HL-60 (cell line): ENCODE data around the gene PRKAG1.

Experiments
- DNase-seq, 2 experiments: peaks; one replicate each; pipeline ENCODE4 v3.0.0-alpha.2; 2010 to 2020; ENCODE audit warnings: low read depth in 1 of 2, low spot score in 1 of 2
- H3K27ac ChIP-seq: fragments of 250-450 bp; sonication (Bioruptor Pico); replicated peaks from 2 replicates; pipeline ENCODE4 v1.5.1; 2020; ENCODE audit warnings: mild to moderate bottlenecking, moderate library complexity
- H3K27me3 ChIP-seq: fragments of 250-450 bp; sonication (Bioruptor Pico); 2 replicates; pipeline ENCODE4 v1.5.1; 2021; ENCODE audit warnings: mild to moderate bottlenecking, moderate library complexity; ENCODE audit not compliant: insufficient read depth, poor library complexity, severe bottlenecking
- H3K4me3 ChIP-seq: replicated peaks from 2 replicates; pipeline ENCODE4 v1.5.1; 2011; ENCODE audit warnings: mild to moderate bottlenecking, control low read depth, low read length; ENCODE audit not compliant: insufficient read depth
- CTCF ChIP-seq: IDR thresholded peaks from one replicate; pipeline ENCODE4 v1.5.1; 2011; ENCODE audit warnings: low read length, control low read depth, inconsistent platforms; ENCODE audit not compliant: insufficient read depth
- GABPA ChIP-seq: IDR thresholded peaks from 2 replicates; pipeline ENCODE4 v1.6.1; 2012; ENCODE audit warnings: low read depth
- POLR2AphosphoS5 ChIP-seq: IDR thresholded peaks from 2 replicates; pipeline ENCODE4 v1.6.1; 2012; ENCODE audit warnings: low read depth
- REST ChIP-seq: IDR thresholded peaks from 2 replicates; pipeline ENCODE4 v1.6.1; 2012; ENCODE audit warnings: low read depth; ENCODE audit not compliant: insufficient replicate concordance
- SPI1 ChIP-seq: IDR thresholded peaks from 2 replicates; pipeline ENCODE4 v1.6.1; 2012; ENCODE audit warnings: low read depth, mild to moderate bottlenecking, borderline replicate concordance

The PRKAG1 gene

GRCh38 chr12:49043241-49043640 is 24.7 kb upstream of the PRKAG1 start:
- no peak for DNase-seq
- H3K27ac ChIP-seq: no peak overlapping the region
- no peaks in the 10 kb centered on the region for H3K27me3 ChIP-seq
- H3K4me3 ChIP-seq: no peak overlapping the region
- TF ChIP-seq POLR2AphosphoS5 (no peak), CTCF (no peak), REST (no peak), GABPA (no peak), SPI1 (no peak)

- Histone ChIP-seq H3K27me3 (no peaks in the 10 kb centered on the region), H3K27ac (no peak overlapping the region), H3K4me3 (no peak overlapping the region)
- no peak for TF ChIP-seq GABPA
- TF ChIP-seq SPI1: no peak
- no peak for TF ChIP-seq POLR2AphosphoS5
- no peak for TF ChIP-seq REST
- no peak for TF ChIP-seq CTCF
- no peak for DNase-seq
These were observed 23.4 kb upstream of the PRKAG1 start for GRCh38 chr12:49041881-49042484.

GRCh38 chr12:49041036-49041880 is 22.7 kb upstream of the PRKAG1 start:
- Histone ChIP-seq H3K27ac (no peak overlapping the region), H3K4me3 (no peak overlapping the region), H3K27me3 (no peaks in the 10 kb centered on the region)
- TF ChIP-seq POLR2AphosphoS5: peak; percentile 9; the same call in 1 of the 2 replicates
- TF ChIP-seq REST: no peak
- DNase-seq: no peak
